PC-9 (cell line): ENCODE measurements around the gene SLC10A1. TPM values are rescaled to one million over a fixed set of nuclear protein-coding genes. Genes with fewer than 3 reads are reported as not detected.

Source experiments
- BruUV-seq: library from RNA; stranded (reverse); fragments of 400-500 nt; replicated peaks from 2 replicates; lab custom pipeline; 2021; lab: Mats Ljungman, UMichigan
- CTCF ChIA-PET: fragments of 300-600 bp; sonication (Branson Sonifier 250); formaldehyde crosslinking; loops from one replicate; lab custom pipeline; 2022; ENCODE audit warnings: antibody characterized with exemption; lab: Charles Lee
- POLR2A ChIA-PET: fragments of 300-600 bp; sonication (Branson Sonifier 250); formaldehyde crosslinking; loops from one replicate; lab custom pipeline; 2022; ENCODE audit warnings: antibody characterized with exemption; ENCODE audit not compliant: unreplicated experiment; lab: Charles Lee
- DNase-seq, 2 experiments: peaks; one replicate each; pipeline versions ENCODE4 v3.0.0 to v3.0.0-alpha.2; 2015 to 2022; ENCODE audit warnings: mixed read lengths in 1 of 2
- H2AFZ ChIP-seq: fragments of 200-600 bp; sonication (generic); 2 replicates; pipeline ENCODE4 v1.8.1; 2017; ENCODE audit warnings: antibody characterized with exemption
- H3F3A ChIP-seq: fragments of 200-600 bp; sonication (generic); 2 replicates; pipeline ENCODE4 v1.8.1; 2017; ENCODE audit warnings: antibody characterized with exemption, mild to moderate bottlenecking, low read depth; ENCODE audit not compliant: insufficient read depth
- H3K27ac ChIP-seq: fragments of 200-600 bp; sonication (generic); 2 replicates; pipeline ENCODE4 v1.6.1; 2016; ENCODE audit warnings: mixed run types
- H3K27me3 ChIP-seq: fragments of 200-600 bp; sonication (generic); 2 replicates; pipeline ENCODE4 v1.6.1; 2016; ENCODE audit warnings: low read depth, mixed run types; ENCODE audit not compliant: insufficient read depth
- H3K36me3 ChIP-seq: fragments of 200-600 bp; sonication (generic); 2 replicates; pipeline ENCODE4 v1.6.1; 2016; ENCODE audit warnings: low read depth, mixed run types
- H3K4me1 ChIP-seq: fragments of 200-600 bp; sonication (generic); replicated peaks from 2 replicates; pipeline ENCODE4 v1.6.1; 2016; ENCODE audit warnings: mixed run types; ENCODE audit not compliant: insufficient read depth
- H3K4me2 ChIP-seq: fragments of 200-600 bp; sonication (generic); 2 replicates; pipeline ENCODE4 v1.6.1; 2017; ENCODE audit warnings: mixed run types
- H3K4me3 ChIP-seq: fragments of 200-600 bp; sonication (generic); 2 replicates; pipeline ENCODE4 v1.6.1; 2016; ENCODE audit warnings: mixed run types
- H3K79me2 ChIP-seq: fragments of 200-600 bp; sonication (generic); 2 replicates; pipeline ENCODE4 v1.6.1; 2017; ENCODE audit warnings: low read depth, mixed run types
- H3K9me2 ChIP-seq: fragments of 200-600 bp; sonication (generic); 2 replicates; pipeline ENCODE4 v1.8.1; 2017; ENCODE audit warnings: mild to moderate bottlenecking; ENCODE audit not compliant: insufficient read depth
- H3K9me3 ChIP-seq: fragments of 200-600 bp; sonication (generic); 2 replicates; pipeline ENCODE4 v1.8.1; 2016; ENCODE audit warnings: low read depth; ENCODE audit not compliant: insufficient read depth
- H4K20me1 ChIP-seq: fragments of 200-600 bp; sonication (generic); 2 replicates; pipeline ENCODE4 v1.8.1; 2017; ENCODE audit not compliant: insufficient read depth
- EZH2 ChIP-seq: fragments of 200-600 bp; sonication (generic); IDR thresholded peaks from 2 replicates; pipeline ENCODE4 v1.8.0; 2017; ENCODE audit warnings: antibody characterized with exemption, low read depth
- intact Hi-C: fragments of 100-400 bp; cut with micrococcal nuclease; formaldehyde crosslinking; loops from one replicate; pipeline ENCODE4 v1.10.0; 2022; ENCODE audit not compliant: unreplicated experiment
- total RNA-seq: library from RNA; stranded (reverse); gene quantifications from 2 replicates; pipeline ENCODE4 v1.2.3, GENCODE V29; 2021
- TF ChIP-seq, protein P1 (sequence below): fragments of 200-600 bp; sonication (generic); conservative IDR thresholded peaks from 2 replicates; pipeline ENCODE4 v1.6.1; 2017; ENCODE audit warnings: mixed run types, antibody characterized with exemption, mild to moderate bottlenecking, moderate library complexity

The SLC10A1 gene
- total RNA-seq, 1 experiment from 2014 or later = not detected

DNA sequence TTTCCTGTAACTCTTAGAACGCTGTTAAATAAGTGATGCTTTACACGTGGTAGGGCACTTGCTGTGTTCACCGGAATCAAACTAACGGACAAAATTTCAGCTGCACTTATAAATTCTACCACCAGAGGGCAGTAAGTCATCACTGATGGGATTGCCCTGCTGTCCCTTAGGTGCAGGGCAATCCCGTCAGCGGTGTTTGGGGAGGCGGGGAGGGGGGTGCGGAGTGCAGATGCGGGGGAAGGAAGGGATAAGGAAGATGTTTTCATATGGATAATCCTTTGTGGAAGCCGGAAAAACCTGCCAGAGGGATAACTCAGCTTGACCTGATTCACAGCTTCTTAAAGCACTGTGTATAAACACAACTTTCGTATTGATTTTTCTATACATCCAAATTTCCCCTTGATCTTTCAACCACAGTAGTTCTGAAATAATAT lies 21.7 kb upstream of the SLC10A1 start:
- no peaks in the 10 kb centered on the region; the same call in 1 of the 2 replicates for H4K20me1 ChIP-seq
- H3K27ac ChIP-seq = no peak overlapping the region
- H3K79me2 ChIP-seq = no peaks in the 10 kb centered on the region
- H3K4me1 ChIP-seq = no peaks in the 10 kb centered on the region
- CTCF ChIA-PET = interaction anchor here (0.6 to 1.2 kb wide), 3 partner anchors 11 to 236 kb away, joined by 3 to 12 read pairs (median 4); no protein-coding TSS in a partner anchor
- H3K27me3 ChIP-seq = peaks cover 43% of the 10 kb centered on the region
- no peak overlapping the region for H3K4me3 ChIP-seq
- H2AFZ ChIP-seq = no peak overlapping the region
- no peaks in the 10 kb centered on the region for H3F3A ChIP-seq
- TF ChIP-seq EZH2 = no peak
- TF ChIP-seq, protein P1, sequence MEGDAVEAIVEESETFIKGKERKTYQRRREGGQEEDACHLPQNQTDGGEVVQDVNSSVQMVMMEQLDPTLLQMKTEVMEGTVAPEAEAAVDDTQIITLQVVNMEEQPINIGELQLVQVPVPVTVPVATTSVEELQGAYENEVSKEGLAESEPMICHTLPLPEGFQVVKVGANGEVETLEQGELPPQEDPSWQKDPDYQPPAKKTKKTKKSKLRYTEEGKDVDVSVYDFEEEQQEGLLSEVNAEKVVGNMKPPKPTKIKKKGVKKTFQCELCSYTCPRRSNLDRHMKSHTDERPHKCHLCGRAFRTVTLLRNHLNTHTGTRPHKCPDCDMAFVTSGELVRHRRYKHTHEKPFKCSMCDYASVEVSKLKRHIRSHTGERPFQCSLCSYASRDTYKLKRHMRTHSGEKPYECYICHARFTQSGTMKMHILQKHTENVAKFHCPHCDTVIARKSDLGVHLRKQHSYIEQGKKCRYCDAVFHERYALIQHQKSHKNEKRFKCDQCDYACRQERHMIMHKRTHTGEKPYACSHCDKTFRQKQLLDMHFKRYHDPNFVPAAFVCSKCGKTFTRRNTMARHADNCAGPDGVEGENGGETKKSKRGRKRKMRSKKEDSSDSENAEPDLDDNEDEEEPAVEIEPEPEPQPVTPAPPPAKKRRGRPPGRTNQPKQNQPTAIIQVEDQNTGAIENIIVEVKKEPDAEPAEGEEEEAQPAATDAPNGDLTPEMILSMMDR = peak; percentile 99
- intact Hi-C loops = loop anchor here (1.0 to 5.0 kb wide), 6 partner anchors 88 to 1154 kb away; no protein-coding TSS in a partner anchor
- no peak overlapping the region for H3K4me2 ChIP-seq
- POLR2A ChIA-PET = no interaction called here
- no peaks in the 10 kb centered on the region for H3K36me3 ChIP-seq
- H3K9me3 ChIP-seq = no peaks in the 10 kb centered on the region
- BruUV-seq = no TSS peak
- H3K9me2 ChIP-seq = no peaks in the 10 kb centered on the region
- peak; percentile 53 to 66 for DNase-seq

DNA sequence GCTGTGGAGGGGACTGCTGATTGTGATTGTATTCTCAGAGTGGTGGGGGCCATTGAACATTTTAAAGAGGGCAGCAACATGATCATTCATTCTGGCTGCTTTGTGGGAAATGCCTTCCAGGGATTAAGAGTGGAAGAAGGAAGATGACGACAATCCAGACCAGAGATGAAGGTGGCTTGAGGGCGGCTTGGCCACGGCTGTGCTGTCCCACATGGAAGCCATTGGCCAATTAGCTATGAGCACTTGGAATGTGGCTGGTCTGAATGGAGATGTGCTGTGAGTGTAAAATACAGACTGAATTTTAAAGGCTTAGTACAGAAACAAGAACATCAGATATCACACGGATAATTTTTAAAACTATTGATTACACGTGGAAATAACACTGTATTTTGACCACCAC lies 19.2 kb upstream of the SLC10A1 start:
- Histone ChIP-seq H2AFZ (no peak overlapping the region), H3K27ac (no peak overlapping the region), H4K20me1 (no peaks in the 10 kb centered on the region; the same call in 1 of the 2 replicates), H3K4me2 (no peak overlapping the region), H3K9me2 (no peaks in the 10 kb centered on the region), H3K4me1 (no peaks in the 10 kb centered on the region), H3K9me3 (no peaks in the 10 kb centered on the region; the same call in 1 of the 2 replicates), H3K27me3 (peaks cover 52% of the 10 kb centered on the region), H3K79me2 (no peaks in the 10 kb centered on the region), H3K36me3 (no peaks in the 10 kb centered on the region), H3F3A (no peaks in the 10 kb centered on the region), H3K4me3 (no peak overlapping the region)
- TF ChIP-seq, protein P1 = no peak
- TF ChIP-seq EZH2 = no peak
- no peak for DNase-seq
- no TSS peak for BruUV-seq
- CTCF ChIA-PET = no interaction called here
- POLR2A ChIA-PET = no interaction called here
- intact Hi-C loops = loop anchor here (5.0 kb wide), 2 partner anchors 229 to 1141 kb away; no protein-coding TSS in a partner anchor

DNA sequence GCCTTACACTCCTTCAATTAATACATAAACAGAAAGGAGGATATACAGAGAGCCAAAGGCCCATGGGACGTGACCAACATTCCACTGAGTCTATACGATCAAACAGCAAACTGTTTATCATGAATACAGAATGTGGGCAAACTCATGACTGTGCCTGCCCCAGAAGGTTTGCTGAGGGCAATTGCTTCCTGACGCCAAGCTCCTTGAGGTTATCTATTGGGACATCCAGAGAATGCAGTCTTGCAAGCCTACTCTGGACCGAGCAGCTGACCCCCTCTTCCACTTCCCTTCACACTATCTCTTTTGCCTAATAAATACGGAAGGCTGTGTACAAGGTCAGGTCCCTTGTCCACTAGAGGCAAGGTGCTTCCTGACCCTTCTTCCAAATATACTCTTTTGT lies 18.5 kb upstream of the SLC10A1 start:
- intact Hi-C loops = loop anchor here (5.0 kb wide), 2 partner anchors 228 to 1142 kb away; no protein-coding TSS in a partner anchor
- H3K9me2 ChIP-seq = no peaks in the 10 kb centered on the region
- CTCF ChIA-PET = no interaction called here
- H3K9me3 ChIP-seq = no peaks in the 10 kb centered on the region; the same call in 1 of the 2 replicates
- BruUV-seq = no TSS peak
- no peak overlapping the region for H3K27ac ChIP-seq
- H3K4me2 ChIP-seq = no peak overlapping the region
- H3K4me1 ChIP-seq = no peaks in the 10 kb centered on the region
- H4K20me1 ChIP-seq = no peaks in the 10 kb centered on the region; the same call in 1 of the 2 replicates
- no peak overlapping the region for H3K4me3 ChIP-seq
- TF ChIP-seq, protein P1 = no peak
- no peak for TF ChIP-seq EZH2
- DNase-seq = no peak
- POLR2A ChIA-PET = no interaction called here
- H2AFZ ChIP-seq = no peak overlapping the region
- H3K36me3 ChIP-seq = no peaks in the 10 kb centered on the region
- no peaks in the 10 kb centered on the region for H3K79me2 ChIP-seq
- peaks cover 52% of the 10 kb centered on the region for H3K27me3 ChIP-seq
- no peaks in the 10 kb centered on the region for H3F3A ChIP-seq
